ENCODE data around the gene LIMD2. TPM values are rescaled to one million over a fixed set of nuclear protein-coding genes. Genes with fewer than 3 reads are reported as not detected.

The LIMD2 gene
- total and polyA plus RNA-seq, 2 of the 4 experiments (the other 2 are of a cell fraction) = 4.5 to 21.7 TPM

GRCh38 chr17:63688396-63689020 lies 11.4 kb downstream of the LIMD2 start:
- Histone ChIP-seq H2BK5ac (ENCODE audit: low read depth, low read length, poor library complexity, severe bottlenecking) (no peak overlapping the region), H2AFZ (replicated peaks; ENCODE audit: low read length, poor library complexity) (no peak overlapping the region), H2BK20ac (ENCODE audit: low read depth, low read length) (no peak overlapping the region), H3K27ac (ENCODE audit: insufficient read depth, low read length) (no peak overlapping the region), H3K18ac (ENCODE audit: low read depth, low read length) (no peak overlapping the region), H2AK5ac (ENCODE audit: low read depth, low read length) (no peak overlapping the region), H3K36me3 (ENCODE audit: control insufficient read depth, insufficient read depth, low read length) (peaks cover 46% of the 10 kb centered on the region), H3K27me3 (ENCODE audit: control insufficient read depth, insufficient read depth, low read length) (no peaks in the 10 kb centered on the region), H3K56ac (ENCODE audit: extremely low read depth, insufficient read depth, low read length) (no peak overlapping the region), H3K79me1 (ENCODE audit: low read depth in 1 of 2, low read length in 2 of 2) (no peaks in the 10 kb centered on the region; a peak in 1 of 4 replicates), H4K5ac (ENCODE audit: low read depth, low read length) (no peak overlapping the region), H2BK120ac (ENCODE audit: low read depth, low read length) (no peak overlapping the region), H4K91ac (ENCODE audit: insufficient read depth, low read depth, low read length) (no peak overlapping the region), H3K4me1 (ENCODE audit: control insufficient read depth, insufficient read depth, low read length) (no peaks in the 10 kb centered on the region), H3K4ac (ENCODE audit: low read depth, low read length) (no peak overlapping the region), H3K4me2 (ENCODE audit: low read depth, low read length) (no peak overlapping the region), H3K4me3 (ENCODE audit: insufficient read depth, low read depth, low read length) (no peak overlapping the region), H3K9me1 (ENCODE audit: insufficient read depth, low read length) (peaks cover 6% of the 10 kb centered on the region; the same call in 1 of the 2 replicates), H3K23ac (ENCODE audit: low read depth, low read length) (no peak overlapping the region), H3K9me3 (ENCODE audit: control insufficient read depth, insufficient read depth, low read length) (no peaks in the 10 kb centered on the region), H2AK9ac (replicated peaks; ENCODE audit: low read depth, low read length, poor library complexity) (no peak overlapping the region), H3K9ac (ENCODE audit: low read depth, low read length) (no peak overlapping the region), H2BK15ac (ENCODE audit: low read depth, low read length) (no peak overlapping the region), H4K20me1 (ENCODE audit: insufficient read depth, low read length) (no peaks in the 10 kb centered on the region; the same call in 1 of the 2 replicates), H3K14ac (replicated peaks; ENCODE audit: low read depth, low read length) (no peak overlapping the region), H4K8ac (ENCODE audit: low read depth in 2 of 2, low read length in 2 of 2) (no peak overlapping the region)
- intact Hi-C loops (cut with micrococcal nuclease) = loop anchor here (10.0 kb wide), 1 partner anchor 46 kb away; no protein-coding TSS in a partner anchor
- ATAC-seq (ENCODE audit: low read depth) (no peak), DNase-seq (no peak)
- TF ChIP-seq CTCF (conservative IDR thresholded peaks at IDR 0.05; ENCODE audit: low read depth, low read length) (no peak), RCOR1 (IDR thresholded peaks at IDR 0.05; ENCODE audit: insufficient replicate concordance, low read length) (no peak), MAZ (IDR thresholded peaks at IDR 0.05; ENCODE audit: borderline replicate concordance, low read depth, low read length) (no peak), SMC3 (IDR thresholded peaks at IDR 0.05; ENCODE audit: low read depth, low read length) (no peak), NFE2L2 (IDR thresholded peaks at IDR 0.05; ENCODE audit: low read depth, low read length) (no peak)
- BruUV-seq (replicated peaks) = no TSS peak
- POLR2A ChIA-PET (ENCODE audit: unreplicated experiment) = no interaction called here
- dilution Hi-C loops (cut with HindIII; ENCODE audit: low sequenced_read_pairs, unreplicated experiment) = no loop called here
- CTCF ChIA-PET = no interaction called here
- in situ Hi-C loops (cut with MboI; ENCODE audit: low sequenced_read_pairs) = no loop called here
- WGBS, 2 experiments (ENCODE audit: extremely low coverage in 2 of 2, insufficient read length in 1 of 2) = 80% methylated on average over 1 of the region's 12 CpGs; no CpG with 5 or more reads in 1 of the 2 experiments
